Right lobe of liver (tissue), 6 donors: ENCODE data around the gene REPIN1. TPM values are rescaled to one million over a fixed set of nuclear protein-coding genes. Genes with fewer than 3 reads are reported as not detected.

ENCODE experiments used
- ATAC-seq, 4 donors: fragments of 200-7000 bp; cut with Tn5 transposase; one replicate each; pipeline ENCODE4 v1.9.1; 2020; ENCODE audit warnings: mild to moderate bottlenecking in 4 of 4, moderate library complexity in 4 of 4
- DNase-seq, 3 donors: peaks; one replicate each; pipeline ENCODE4 v3.0.0-alpha.2; 2020
- H3K27ac ChIP-seq, 3 donors: fragments of 200-600 bp; one replicate each; pipeline ENCODE4 v1.8.0; 2022
- H3K27me3 ChIP-seq, 2 donors: fragments of 200-600 bp; one replicate each; pipeline ENCODE4 v1.8.0; 2022
- H3K36me3 ChIP-seq, 4 donors: fragments of 200-600 bp; sonication (generic) in 1 of 4; one replicate each; pipeline versions ENCODE4 v1.5.1 to v1.8.0; 2017 to 2022; ENCODE audit warnings: control low read depth in 1 of 4
- H3K4me1 ChIP-seq, 4 donors: fragments of 200-600 bp; sonication (generic) in 1 of 4; one replicate each; pipeline versions ENCODE4 v1.5.1 to v1.8.0; 2017 to 2022; ENCODE audit warnings: control low read depth in 1 of 4
- H3K4me3 ChIP-seq, 3 donors: fragments of 200-600 bp; one replicate each; pipeline ENCODE4 v1.8.0; 2022
- H3K9me3 ChIP-seq, 4 donors: fragments of 200-600 bp; sonication (generic) in 1 of 4; one replicate each; pipeline versions ENCODE4 v1.5.1 to v1.8.0; 2017 to 2022; ENCODE audit warnings: control low read depth in 1 of 4
- CTCF ChIP-seq, 4 donors: fragments of 200-600 bp in 3 of 4; fragments of 450-650 bp in 1 of 4; IDR thresholded peaks; one replicate each; pipeline versions ENCODE4 v1.5.1 to v1.8.0; 2016 to 2022; ENCODE audit warnings: antibody characterized with exemption in 4 of 4, mild to moderate bottlenecking in 2 of 4
- POLR2A ChIP-seq: fragments of 450-650 bp; IDR thresholded peaks from one replicate; pipeline ENCODE4 v1.6.1; 2017; ENCODE audit warnings: antibody characterized with exemption, mild to moderate bottlenecking
- WGBS: methylation state at CpG from one replicate; pipeline ENCODE4 v1.1.6; 2018; ENCODE audit warnings: low coverage, low lambda C conversion rate; ENCODE audit not compliant: insufficient coverage; ENCODE audit errors: missing lambda C conversion rate; 5-methylcytosine and 5-hydroxymethylcytosine counted together
- intact Hi-C, 2 donors: fragments of 100-400 bp; cut with DNase I; formaldehyde crosslinking; loops; one replicate each; pipeline versions ENCODE4 v1.11.2 to v1.14.1; 2022
- total RNA-seq, 6 experiments: library from RNA; depleted of rRNA in 2 of 6; stranded (reverse); fragments of >200 nt in 2 of 6; fragmentation: NEBNext Ultra II Directional in 3 of 6; extraction: Animal tissue kit (Norgen Biotek cat#: 25700) in 3 of 6; gene quantifications; one replicate each; pipeline versions ENCODE4 v1.1.0 to v1.2.4, GENCODE V29; 2016 to 2023
- donor health status: DM: no; HTN: yes; CAD: no.
- donor health status: DM: no; HTN: no; CAD: no.
- donor health status: DM: no; HTN: no; CAD: no.
- donor health status: DM: no; HTN: yes; CAD: no.
- donor health status: DM: no; HTN: yes; CAD: no.

The REPIN1 gene
- total RNA-seq, 6 experiments from 2014 or later: 56.2 to 133 (median 73.5) TPM

GRCh38 chr7:150332852-150333635 is 35.6 kb upstream of the REPIN1 start:
- WGBS: 100% methylated on average over 1 of the region's 18 CpGs
- TF ChIP-seq POLR2A (no peak), CTCF (IDR thresholded peaks at IDR 0.05) (no peak)

GRCh38 chr7:150333659-150334058 is 35.0 kb upstream of the REPIN1 start:
- no peaks in the 10 kb centered on the region for H3K27me3 ChIP-seq
- peaks cover 0 to 17% (median under 1%) of the 10 kb centered on the region in 4 donors for H3K36me3 ChIP-seq
- peaks cover 0 to 43% (median 21%) of the 10 kb centered on the region in 4 donors for H3K4me1 ChIP-seq
- TF ChIP-seq POLR2A: no peak
- no peak for TF ChIP-seq CTCF (IDR thresholded peaks at IDR 0.05)
- WGBS: 80% methylated on average over 1 of the region's 10 CpGs
- H3K27ac ChIP-seq: no peak overlapping the region
- no peaks in the 10 kb centered on the region for H3K9me3 ChIP-seq
- H3K4me3 ChIP-seq: no peak overlapping the region
- intact Hi-C loops: no loop called here
- no peak for DNase-seq
- no peak for ATAC-seq

More at GRCh38 chr7:150332852-150333635, 35.6 kb upstream of the REPIN1 start:
- H3K27me3 ChIP-seq: no peaks in the 10 kb centered on the region
- H3K36me3 ChIP-seq: peaks cover 0 to 17% (median 3%) of the 10 kb centered on the region in 4 donors
- intact Hi-C loops: no loop called here
- no peak for ATAC-seq
- H3K27ac ChIP-seq: no peak overlapping the region
- DNase-seq: no peak
- H3K4me1 ChIP-seq: peaks cover 0 to 37% (median 18%) of the 10 kb centered on the region in 4 donors
- no peak overlapping the region for H3K4me3 ChIP-seq
- no peaks in the 10 kb centered on the region for H3K9me3 ChIP-seq

GRCh38 chr7:150334108-150334507 is 34.5 kb upstream of the REPIN1 start:
- Histone ChIP-seq H3K4me1 (peaks cover 0 to 48% (median 24%) of the 10 kb centered on the region in 4 donors), H3K36me3 (peaks cover 0 to 17% (median under 1%) of the 10 kb centered on the region in 4 donors), H3K27me3 (no peaks in the 10 kb centered on the region), H3K9me3 (no peaks in the 10 kb centered on the region), H3K27ac (peak overlapping the region in 1 of 3 donors; percentile 87), H3K4me3 (no peak overlapping the region)
- intact Hi-C loops: no loop called here
- 87% methylated on average over 7 of the region's 8 CpGs for WGBS
- TF ChIP-seq CTCF (IDR thresholded peaks at IDR 0.05): no peak
- TF ChIP-seq POLR2A: no peak
- no peak for DNase-seq
- ATAC-seq: no peak

GRCh38 chr7:150335108-150335773 is 33.4 kb upstream of the REPIN1 start:
- Histone ChIP-seq H3K27ac (peak overlapping the region; percentile 53 to 87 (median 78)), H3K36me3 (peaks cover 0 to 7% (median 1%) of the 10 kb centered on the region in 4 donors), H3K27me3 (no peaks in the 10 kb centered on the region), H3K9me3 (no peaks in the 10 kb centered on the region), H3K4me1 (peaks cover 0 to 55% (median 27%) of the 10 kb centered on the region in 4 donors), H3K4me3 (no peak overlapping the region)
- intact Hi-C loops: no loop called here
- 12% methylated on average over 7 of the region's 7 CpGs for WGBS
- peak in 1 of 3 donors; percentile 72 for DNase-seq
- no peak for TF ChIP-seq CTCF (IDR thresholded peaks at IDR 0.05)
- no peak for TF ChIP-seq POLR2A
- peak; percentile 37 to 51 (median 46) for ATAC-seq
